Activated T-helper 1 cell treated with Interleukin-2 at 50 U/mL for 16 hours (primary cell): ENCODE results near the gene SHB.

ENCODE experiments used
- DNase-seq: peaks from one replicate; pipeline ENCODE4 v3.0.0-alpha.2; 2020; ENCODE audit warnings: low read depth

Gene SHB

DNA sequence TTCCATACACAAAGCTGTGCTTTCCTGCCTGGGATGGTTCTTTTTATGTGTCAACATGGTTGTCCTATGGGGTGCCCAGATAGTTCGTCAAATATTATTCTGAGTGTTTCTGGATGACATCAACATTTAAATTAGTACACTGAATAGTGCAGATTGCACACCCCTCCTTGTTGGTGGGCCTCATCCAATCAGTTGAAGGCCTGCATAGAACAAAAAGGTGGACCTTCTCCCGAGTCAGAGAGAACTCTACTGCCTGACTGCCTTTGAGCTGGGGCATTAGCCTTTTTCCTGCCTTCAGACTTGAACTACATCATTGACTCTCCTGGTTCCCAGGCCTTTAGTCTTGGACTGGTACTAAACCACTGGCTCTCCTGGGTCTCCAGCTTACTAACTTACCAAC lies 80.4 kb downstream of the SHB start:
- no peak for DNase-seq

DNA sequence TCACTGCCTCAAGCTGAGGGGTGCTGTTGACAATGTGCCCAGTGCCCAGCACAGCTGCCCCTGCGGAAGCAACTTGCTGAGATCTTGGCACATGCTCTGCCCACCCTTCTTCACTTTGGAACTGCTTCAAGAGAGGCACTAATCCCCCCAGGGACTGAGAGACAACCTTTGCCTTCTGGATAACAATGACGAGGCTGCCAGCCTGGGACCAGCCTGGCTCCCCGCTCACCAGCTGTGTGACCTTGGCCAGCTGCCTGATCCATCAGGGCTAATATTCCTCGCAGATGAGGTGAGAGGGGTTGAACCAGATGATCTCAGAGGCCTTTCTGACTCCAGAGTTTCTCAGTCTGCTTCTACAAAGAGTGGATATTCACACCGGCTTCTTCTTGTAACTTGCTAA lies 81.0 kb downstream of the SHB start:
- no peak for DNase-seq

DNA sequence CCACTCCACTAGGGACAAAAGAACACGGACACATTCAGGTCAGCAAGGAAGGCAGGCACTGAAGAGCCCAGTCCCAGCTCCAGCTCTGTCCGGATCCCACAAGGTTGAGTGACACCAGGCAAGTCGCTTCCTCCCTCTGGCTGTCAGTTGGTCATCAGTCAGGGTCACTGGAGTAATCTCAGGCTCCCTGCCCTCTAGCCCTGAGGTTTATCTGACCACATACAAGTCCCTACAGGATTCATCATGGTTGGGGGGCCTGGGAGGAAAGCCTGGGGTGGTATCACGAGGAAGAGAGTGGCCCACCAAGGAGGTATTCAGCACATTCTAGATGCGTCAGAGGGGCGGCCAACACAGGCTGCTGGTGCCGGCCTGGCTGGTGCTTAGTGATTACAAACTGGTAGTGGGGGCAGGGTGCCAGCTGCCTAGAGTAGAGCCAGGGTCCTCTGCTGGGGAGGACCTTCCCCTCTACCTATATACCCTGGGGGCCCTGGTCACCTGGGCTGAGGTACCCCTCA lies 81.5 kb downstream of the SHB start:
- no peak for DNase-seq

DNA sequence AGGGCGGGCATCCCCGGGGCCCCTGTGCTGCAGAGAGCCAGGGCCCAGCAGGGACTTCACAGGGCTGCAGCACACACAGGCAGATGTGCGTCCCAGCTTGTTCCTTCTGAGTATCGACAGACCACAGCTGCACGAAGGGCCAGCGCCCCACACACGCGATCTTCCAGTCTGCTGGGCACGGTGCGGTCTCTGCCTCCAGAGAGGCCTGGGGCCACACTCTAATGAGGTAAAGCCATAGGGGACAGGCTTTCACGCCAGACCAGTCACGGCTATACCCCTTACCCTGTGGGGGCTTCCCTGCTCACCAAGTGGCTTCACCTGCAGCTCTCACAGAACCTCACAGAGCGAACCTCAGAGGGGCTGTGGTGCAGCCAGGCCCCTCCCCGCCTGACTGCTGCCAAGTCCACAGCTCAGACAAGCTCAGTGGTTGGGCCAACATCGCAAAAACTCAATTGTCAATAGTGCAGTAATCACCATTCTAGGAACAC lies 82.2 kb downstream of the SHB start:
- no peak for DNase-seq

DNA sequence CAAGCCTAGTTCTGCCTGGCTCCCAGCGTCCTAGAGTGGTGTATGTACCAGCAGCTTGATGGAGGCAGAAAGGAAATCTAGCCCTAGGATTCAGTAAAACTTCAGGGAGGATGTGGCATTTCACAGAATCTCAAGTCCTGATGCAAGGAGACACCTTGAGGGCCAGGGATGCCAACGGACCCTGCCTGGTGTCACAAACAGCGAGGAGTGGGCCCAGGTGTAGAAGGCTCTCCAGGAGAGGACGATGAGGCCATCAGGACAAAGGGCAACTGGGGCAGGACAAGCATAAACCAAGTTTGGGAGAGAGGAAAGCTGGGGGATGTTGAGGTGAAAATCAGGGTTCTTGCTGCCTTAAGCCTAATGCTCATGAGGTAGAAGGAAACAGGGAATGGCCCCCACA lies 83.0 kb downstream of the SHB start:
- no peak for DNase-seq

DNA sequence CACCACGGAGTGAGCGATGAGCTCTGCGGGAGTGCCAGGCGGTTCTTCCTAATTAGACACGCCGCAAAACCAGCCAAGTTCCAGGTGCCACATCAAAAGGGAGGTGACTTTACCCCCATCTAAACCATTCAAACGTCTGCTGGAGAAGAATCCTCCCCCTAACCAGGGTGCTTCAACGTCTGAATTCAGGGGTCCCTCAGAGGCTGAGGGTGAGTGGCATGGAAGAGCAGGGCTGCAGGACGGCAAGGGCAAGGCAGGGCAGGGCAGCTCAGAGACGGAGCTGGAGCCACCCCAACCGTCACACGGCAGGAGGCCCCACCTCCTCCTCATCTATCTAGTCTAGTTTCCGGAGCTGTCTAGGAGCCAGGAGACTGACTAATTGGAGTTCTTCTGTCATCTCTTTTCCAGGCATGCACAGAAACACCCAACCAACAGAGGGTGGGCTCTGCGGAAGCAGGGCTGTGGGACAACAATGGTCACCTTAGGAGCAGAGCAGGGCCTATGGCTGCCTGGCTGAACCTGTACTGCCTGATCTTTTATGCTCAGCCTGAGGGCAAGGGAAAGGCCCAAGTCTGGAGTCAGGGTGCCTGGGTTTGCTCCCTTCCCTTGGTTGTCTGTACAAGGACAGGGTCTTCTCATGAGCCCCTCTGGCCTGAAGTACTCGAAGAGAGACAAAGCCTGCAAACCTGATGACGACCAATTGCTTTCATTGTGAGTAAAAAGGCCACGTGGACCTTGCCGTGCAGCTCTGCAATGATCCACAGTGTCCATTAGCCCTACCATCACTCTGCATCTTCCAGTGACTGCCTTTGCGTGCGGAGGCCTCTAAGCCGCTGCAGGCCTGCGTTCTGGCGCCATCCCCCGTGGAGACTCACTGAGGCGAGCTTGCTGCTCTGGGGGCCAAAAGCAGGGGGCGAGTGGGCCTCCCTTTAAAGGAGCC lies 84.1 kb downstream of the SHB start:
- no peak for DNase-seq

DNA sequence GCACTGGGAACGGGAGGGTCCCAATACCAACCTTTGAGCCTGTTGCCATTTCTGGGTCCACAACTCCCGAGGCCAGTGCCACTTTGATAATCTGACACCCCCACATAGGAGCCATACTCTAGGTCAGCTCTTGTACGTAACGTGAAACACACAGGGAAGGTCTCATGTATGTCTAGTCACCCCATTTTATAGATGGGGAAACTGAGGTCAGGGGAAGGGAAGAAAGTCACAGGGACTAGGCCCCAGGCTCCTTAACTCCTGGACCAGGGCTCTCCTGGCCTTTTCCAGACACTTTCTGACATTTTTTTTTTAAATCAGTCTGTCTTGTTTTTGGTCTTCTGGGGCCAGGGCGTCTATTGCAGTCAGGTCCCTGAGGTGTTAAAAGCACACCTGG lies 84.8 kb downstream of the SHB start:
- DNase-seq, result no peak

DNA sequence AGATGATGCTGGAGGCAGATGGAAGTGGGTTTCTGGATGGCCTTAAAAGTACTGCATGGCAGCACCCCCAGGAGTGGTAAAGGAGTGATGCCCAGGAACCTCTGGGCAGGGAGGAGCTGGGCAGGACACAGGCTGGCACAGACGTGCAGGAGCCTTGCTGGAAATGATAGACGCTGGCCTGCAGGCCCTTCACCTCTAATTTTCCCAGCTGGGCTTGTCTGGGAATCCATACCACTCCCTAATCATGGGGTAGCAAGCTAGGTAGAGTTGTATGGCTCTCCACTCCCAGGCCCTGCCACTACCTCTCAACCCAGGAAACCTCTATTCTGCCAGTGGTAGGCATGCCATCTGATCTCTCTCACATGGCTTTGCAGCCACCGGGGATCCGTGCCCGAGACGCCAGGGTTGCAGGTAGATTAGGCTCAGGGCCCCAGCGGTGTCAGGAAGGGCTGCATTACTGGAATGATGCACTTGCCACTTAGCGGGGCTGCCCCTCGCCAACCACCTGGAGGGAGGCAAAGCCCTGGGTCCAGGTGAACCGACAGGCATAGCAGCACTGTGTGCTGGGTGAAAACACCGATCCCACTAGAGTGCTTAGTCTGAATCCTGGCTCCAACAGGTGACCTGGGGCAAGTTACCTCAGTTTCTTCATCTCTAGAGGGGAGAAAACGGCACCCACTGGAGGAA lies 85.5 kb downstream of the SHB start:
- no peak for DNase-seq

DNA sequence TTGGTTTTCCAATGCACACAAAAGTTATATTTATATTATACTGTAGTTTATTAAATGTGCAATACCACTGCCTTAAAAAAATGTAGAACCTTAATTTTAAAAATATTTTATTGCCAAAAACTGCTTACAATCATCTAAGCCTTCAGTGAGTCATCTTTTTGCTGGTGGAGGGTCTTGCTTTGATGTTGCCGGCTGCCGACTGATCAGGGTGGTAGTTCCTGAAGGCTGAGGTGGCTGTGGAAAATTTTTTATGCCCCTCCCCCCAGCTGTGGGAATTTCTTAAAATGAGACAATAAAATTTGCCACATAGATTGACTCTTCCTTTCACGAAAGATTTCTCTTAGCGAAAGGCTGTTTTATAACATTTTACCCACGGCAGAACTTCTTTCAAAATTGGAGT lies 89.2 kb downstream of the SHB start:
- DNase-seq, result no peak

DNA sequence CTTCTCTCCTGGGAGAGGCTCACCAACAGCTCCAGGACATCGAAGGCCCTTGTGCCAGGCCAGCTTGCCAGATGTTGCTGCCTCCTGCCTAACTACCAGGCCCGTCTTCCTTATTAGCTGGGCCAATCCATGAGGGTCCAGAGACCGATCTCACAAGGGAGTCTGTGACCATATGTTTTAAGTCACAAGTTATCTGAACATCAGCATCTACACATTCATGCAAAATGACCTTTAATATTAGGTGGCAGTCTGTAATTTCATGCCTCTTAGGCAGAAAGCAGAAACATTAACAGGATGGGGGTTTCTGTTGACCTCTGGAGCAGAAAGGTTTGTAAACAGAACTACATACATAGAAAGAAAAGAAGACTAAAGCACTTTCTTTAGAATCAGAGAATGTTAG lies 90.0 kb downstream of the SHB start:
- no peak for DNase-seq

DNA sequence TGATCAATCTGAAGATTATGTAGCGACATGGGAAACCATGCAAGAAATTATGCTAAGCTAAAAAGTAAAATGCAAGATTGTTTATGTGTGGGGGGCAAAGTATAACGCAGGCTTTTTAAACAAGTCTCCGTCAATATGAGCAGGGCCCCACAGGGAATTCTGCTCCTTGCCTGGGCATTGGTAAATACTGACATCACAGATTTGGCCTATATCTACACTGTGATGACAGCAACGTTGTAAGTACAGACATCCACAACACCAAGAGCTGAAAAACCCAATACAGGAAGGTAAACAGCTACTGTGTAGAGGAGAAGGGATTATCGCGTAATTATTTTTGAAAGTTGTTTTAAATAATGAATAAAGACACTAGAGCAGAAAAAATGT lies 90.6 kb downstream of the SHB start:
- DNase-seq, result no peak

DNA sequence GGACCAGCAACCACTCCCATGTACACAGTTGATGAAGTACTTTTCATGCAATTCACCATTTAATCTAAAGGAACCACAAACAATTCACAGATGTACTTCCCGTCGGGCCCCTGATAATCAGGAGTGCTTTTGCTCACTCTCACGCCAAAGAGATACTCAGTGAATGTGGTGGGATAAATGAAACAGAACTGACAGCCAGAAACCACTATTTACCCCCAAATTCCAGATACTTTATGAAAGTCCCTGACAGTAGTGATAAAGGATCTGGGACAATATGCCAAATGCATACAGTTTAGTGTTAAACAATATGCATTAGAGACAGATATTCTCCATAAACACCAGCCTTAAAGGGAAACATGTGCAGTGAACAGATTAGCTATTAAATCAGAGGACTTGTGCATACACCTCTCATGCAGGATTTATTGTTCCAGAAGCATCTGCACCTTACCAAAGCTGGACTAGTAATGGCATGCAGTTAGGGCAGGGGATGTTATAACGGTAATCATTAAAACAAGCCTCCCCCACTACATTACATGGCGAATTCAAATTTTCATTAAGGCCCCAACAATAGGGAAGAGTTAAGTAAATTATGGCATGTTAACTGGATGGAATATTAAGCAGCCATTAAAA lies 91.1 kb downstream of the SHB start:
- DNase-seq, result no peak

DNA sequence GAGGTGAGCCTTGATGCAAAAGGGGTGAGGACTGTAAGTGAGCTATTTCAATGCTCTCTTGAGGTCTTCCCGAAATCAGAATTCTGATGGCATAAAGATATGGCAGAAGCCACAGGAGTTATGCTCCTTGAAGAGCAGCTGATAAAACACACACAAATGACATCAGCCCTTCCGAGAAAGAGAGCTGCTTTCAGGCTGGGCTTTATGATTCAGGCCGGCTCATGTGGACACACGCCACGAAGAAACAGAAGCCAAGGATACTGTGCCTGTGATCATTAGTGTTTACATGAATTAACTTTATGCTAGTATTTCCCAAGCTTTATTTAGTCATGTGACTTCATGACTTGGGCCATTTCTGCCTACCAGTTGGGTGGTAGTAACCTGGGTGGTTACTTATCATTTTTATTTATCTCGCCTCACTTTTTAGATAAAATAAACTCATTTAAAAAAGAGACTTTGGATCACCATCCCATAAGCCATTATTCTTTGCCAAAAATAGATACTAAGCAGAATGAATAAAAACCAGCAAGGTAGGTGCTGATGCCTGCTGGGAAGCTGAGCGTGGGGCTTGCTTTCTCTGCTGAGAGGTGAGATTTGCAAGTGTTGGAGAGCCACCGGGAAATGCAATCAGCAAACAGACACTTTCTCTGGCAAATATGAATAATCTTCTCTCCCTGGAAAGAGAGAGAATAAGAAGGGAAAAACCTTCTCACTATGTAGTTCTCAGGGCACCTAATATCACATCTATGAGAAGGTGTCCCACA lies 92.1 kb downstream of the SHB start:
- no peak for DNase-seq

DNA sequence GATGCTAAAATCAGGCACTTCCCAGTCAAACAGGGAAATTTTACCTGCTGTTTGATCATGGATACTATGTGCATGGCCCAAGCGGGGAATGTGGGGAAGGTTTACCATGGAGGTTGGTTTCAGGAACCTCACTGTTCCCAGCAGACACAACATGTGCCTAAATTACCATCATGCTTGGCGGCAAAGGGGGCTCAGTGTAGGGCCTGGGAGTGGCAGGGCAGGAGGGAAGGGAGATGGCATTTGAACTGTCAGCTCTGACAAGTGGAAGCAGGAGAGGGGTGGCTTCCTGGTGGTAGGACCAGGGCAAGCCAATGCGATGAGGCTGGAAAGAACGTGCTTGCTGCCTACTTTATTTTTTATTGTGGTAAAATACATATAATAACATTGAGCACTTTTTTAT lies 93.4 kb downstream of the SHB start:
- DNase-seq, result no peak

DNA sequence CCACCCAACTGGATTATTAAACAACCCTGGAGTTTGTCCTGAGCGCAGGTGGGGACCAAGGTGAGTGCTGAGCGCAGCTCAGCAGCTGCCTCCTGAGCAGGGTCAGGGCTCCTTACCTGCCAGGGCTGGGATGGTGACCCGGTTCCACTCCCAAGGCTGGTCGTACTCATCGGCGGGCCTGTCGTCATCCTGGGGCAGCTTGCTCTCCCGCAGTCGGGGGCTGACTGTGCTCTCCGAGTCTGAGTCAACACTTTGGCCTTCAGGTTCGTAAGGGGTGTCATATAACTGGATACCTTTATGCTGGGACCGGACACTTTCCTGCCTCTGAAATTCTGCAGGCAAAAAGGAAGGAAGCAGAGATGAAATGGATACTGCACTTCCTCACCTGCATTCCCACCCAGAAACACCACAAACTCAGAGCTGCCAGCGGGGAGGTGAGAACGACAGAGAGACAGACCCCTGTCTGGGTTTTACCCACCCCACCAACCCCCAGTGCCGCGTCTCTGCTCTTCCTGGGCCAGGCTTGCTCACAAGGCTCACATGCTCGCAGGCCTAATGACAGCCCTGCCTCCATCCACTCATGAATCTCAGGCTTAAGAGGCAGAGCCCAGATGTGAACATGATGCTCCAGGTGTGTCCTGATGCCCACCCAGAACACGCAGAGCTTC lies 94.4 kb downstream of the SHB start:
- DNase-seq, result no peak

DNA sequence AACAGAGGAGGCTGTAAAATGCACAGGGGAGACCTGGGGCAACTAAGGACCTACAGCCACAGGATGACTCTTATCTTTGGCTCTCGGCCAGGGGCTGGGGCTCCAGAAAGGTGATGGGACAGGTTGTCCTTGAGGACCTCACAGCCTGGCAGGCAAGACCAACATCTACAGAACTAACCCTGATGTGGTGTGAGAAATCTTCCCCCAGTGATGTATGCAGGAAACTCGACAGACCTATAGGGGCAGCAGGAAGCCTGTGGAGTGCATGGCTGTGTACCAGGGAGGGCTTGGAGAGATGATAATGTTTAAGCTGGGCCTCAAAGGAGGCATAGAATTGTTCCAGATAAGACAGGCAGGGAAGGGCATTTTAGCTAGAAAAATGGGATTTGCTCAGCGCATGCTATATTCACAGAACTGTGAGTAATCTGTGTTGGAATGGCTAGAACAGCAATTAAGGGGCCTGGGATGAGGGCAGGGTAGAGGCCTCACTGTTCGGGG lies 96.6 kb downstream of the SHB start:
- DNase-seq, result no peak

DNA sequence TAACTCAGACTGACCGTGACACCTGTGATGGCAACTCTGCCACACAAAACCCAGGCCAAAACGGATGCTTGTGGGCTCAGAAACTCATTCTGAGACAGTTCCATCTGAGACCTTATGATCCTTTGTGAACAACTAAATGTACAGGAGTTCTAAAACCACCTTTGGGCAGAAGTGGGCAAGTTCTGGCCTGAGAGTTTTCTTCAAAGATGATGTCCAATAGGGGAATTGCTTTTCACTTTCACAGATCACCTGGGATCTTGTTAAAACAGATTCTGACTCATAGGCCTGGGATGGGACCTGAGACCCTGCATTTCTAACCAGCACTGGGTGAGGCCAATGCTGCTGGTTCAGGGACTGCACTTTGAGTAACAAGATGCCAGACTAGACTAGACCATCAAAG lies 97.3 kb downstream of the SHB start:
- no peak for DNase-seq

DNA sequence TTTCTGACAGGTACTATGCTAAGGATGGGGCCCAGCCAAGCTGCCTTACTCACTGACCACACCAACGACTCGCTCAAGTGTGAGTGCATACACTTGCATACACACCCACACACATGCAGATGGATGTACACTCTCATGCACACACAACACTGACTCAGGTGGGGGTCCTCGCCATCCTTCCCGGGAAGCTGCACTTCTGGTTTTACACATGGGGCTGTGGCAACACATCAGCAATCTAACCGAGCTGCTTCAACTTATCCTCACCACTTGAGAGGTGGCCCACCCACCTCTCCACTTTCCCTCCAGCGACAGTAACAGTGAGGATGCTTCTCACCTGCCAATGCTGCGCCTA lies 97.9 kb downstream of the SHB start:
- no peak for DNase-seq

DNA sequence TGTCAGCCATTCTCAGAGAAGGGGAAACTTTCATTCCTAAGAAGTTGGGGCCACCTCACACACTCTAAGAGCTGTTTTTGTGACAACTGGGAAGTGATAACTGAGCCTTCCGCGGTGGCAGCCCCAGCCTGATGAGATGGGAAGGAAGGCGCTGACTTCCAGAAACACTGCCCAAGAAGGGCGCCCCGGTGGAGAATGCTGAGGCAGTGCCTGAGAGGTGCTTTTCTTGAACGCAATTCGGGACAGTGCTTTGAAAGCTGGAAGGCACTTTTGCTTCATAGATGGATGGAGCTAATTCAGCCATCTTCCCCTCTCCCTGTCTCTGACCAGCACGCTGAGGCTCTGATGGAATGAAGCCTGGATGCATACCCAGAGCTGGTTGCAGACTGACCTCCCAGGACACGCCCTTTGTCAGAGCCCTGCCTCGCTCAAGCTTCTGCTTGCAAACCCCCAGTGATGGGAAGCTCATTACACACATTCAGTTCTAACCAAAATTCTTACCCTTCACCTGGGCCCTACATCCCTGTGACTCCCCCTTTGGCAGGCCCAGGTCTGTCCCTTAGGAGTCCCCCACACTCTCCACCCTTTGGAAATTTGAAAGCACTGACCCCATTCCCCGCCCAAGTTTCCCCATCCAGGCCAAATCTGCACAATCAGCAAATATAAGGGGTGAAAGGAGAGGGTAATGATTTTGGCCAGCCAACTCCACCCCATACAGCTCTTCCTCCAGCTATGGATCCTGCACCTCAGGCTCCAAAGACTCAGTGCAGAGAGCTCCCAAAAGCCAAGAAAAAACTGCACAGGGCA lies 98.5 kb downstream of the SHB start:
- no peak for DNase-seq

DNA sequence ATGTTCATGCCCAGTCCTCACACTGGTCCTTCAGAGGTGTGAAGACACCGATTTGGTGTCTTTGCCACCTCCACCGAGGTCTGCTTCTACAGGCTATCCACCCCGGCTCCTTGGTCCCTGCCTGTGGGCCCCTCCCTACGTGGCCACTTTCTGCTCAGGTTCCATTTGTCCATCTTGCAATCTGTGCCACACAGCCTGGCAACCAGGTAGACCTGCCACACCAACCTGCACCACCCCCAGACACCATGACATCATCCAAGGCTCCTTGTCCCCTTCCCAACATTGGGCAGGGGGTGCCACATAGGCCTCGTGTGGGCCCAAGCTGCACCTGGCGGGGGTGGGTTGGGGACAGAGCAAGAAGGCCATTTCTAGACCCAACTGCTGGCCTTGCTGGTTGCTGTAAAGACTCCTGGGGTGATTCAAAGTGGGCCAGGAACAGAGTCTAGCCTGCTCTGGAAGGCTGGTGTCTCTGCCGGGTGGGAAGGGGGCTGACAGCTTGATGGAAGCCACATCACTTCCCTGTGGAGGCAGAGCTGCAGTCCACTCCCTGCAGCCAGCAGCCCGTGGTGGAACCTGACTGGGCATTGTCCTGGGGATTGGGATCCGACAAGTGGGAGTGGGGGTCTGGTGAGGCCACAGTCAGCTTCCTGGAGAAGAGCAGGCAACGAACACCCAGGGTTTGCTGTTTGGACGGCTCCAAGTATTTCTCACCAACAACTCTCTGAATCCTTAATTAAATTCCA lies 99.3 kb downstream of the SHB start:
- no peak for DNase-seq
